HAP-1 (cell line): Measurements from ENCODE around the gene OR2AT4.

Source experiments
- DNase-seq, 2 experiments: peaks; one replicate each; pipeline ENCODE4 v3.0.0-alpha.2; 2016 to 2020; ENCODE audit warnings: low spot score in 2 of 2
- H3K27me3 ChIP-seq: fragments of 250-450 bp; sonication (Bioruptor Pico); 2 replicates; pipeline ENCODE4 v1.5.1; 2020; ENCODE audit warnings: low read depth, mild to moderate bottlenecking, moderate library complexity
- H3K36me3 ChIP-seq: fragments of 250-450 bp; sonication (Bioruptor Pico); replicated peaks from 2 replicates; pipeline ENCODE4 v1.5.1; 2020; ENCODE audit warnings: mild to moderate bottlenecking
- H3K4me1 ChIP-seq: fragments of 250-450 bp; sonication (Bioruptor Pico); 2 replicates; pipeline ENCODE4 v1.5.1; 2020; ENCODE audit warnings: mild to moderate bottlenecking
- H3K4me3 ChIP-seq: fragments of 250-450 bp; sonication (Bioruptor Pico); 2 replicates; pipeline ENCODE4 v1.5.1; 2020; ENCODE audit warnings: mild to moderate bottlenecking, moderate library complexity
- H3K9me3 ChIP-seq: fragments of 250-450 bp; sonication (Bioruptor Pico); 2 replicates; pipeline ENCODE4 v1.5.1; 2020; ENCODE audit warnings: mild to moderate bottlenecking, moderate library complexity
- in situ Hi-C: fragments of 300-500 bp; cut with MboI; formaldehyde crosslinking; loops from 3 replicates; pipeline ENCODE4 v1.14.3; 2020; ENCODE audit warnings: low sequenced_read_pairs, inconsistent platforms, mixed read lengths

Gene OR2AT4

DNA sequence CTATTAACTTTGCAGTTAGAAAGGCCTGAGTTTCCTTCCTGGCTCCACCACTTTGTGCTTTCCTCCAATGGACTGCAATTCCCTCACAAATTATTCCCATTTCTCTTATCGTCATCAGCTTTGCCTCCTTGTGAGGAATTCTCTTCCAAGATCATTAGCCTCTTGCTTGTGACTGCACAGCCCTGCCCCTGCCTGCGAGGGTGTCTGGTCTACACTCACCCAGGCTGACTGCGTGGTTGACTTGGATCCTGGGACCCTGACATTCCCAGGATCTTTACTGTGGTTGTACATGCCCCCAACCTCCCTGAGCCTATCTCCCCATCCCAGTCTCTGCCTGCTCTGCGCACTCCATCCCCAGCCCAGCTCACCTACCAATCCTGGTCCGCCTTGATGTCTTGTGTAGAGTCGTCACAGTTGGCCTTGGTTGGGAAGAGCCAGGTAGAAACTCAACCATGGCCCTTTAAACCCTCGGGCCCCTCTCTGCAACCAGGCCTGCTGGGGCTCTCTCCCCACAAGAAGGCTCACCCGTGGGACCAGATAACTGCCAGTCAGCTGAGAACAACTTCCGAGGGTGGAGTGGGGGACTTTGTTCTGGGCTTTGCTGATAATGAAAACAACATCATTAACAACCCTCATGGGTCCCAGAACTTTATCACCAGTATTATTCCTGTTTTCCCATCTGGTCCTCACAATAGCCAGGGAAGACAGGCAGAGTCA, at the start of gene OR2AT4:
Gene OR2AT4 (minus strand): TSS at position 421 of the 717 bp plus-strand sequence.
- Histone ChIP-seq H3K27me3 (no peaks in the 10 kb centered on the region), H3K4me1 (no peaks in the 10 kb centered on the region), H3K36me3 (no peaks in the 10 kb centered on the region), H3K9me3 (no peaks in the 10 kb centered on the region), H3K4me3 (no peak within 1 kb of the TSS)
- no peak for DNase-seq
- in situ Hi-C loops: no loop called here

GRCh38 chr11:75145972-75146519, 49.4 kb upstream of the OR2AT4 start:
- H3K9me3 ChIP-seq: no peaks in the 10 kb centered on the region
- no peak overlapping the region for H3K4me3 ChIP-seq
- in situ Hi-C loops: loop anchor here (5.0 kb wide), 1 partner anchor 101 kb away; no protein-coding TSS in a partner anchor
- H3K27me3 ChIP-seq: 0 out of 2 replicates have a peak, but pooled peaks cover 2% of the 10 kb centered on the region
- no peaks in the 10 kb centered on the region for H3K36me3 ChIP-seq
- DNase-seq: no peak
- H3K4me1 ChIP-seq: no peaks in the 10 kb centered on the region

- Histone ChIP-seq H3K4me1 (no peaks in the 10 kb centered on the region), H3K9me3 (no peaks in the 10 kb centered on the region), H3K36me3 (no peaks in the 10 kb centered on the region), H3K27me3 (0 out of 2 replicates have a peak, but pooled peaks cover 2% of the 10 kb centered on the region), H3K4me3 (no peak overlapping the region)
- DNase-seq: no peak
- in situ Hi-C loops: loop anchor here (5.0 kb wide), 1 partner anchor 102 kb away; no protein-coding TSS in a partner anchor
Observed at GRCh38 chr11:75145196-75145971, 48.7 kb upstream of the OR2AT4 start.

- in situ Hi-C loops: loop anchor here (5.0 kb wide), 1 partner anchor 103 kb away; no protein-coding TSS in a partner anchor
- Histone ChIP-seq H3K27me3 (0 out of 2 replicates have a peak, but pooled peaks cover 2% of the 10 kb centered on the region), H3K4me1 (no peaks in the 10 kb centered on the region), H3K36me3 (no peaks in the 10 kb centered on the region), H3K9me3 (no peaks in the 10 kb centered on the region), H3K4me3 (no peak overlapping the region)
- DNase-seq: no peak
Observed at GRCh38 chr11:75144716-75145014, 48.0 kb upstream of the OR2AT4 start.

DNA sequence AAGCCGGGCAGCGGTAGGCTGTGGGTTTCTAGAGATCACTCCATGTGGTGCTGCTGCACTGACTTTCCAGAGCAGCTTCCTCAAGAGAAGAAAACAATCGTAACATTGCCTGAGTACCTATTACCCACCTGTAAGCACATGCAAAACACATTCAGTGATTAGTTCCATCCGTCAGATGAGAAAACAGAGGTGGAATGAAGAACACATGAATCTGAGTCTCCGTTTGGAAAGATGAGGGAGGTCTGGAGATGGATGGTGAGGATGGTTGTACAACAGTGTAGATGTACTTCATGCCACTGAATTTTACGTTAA, 46.7 kb upstream of the OR2AT4 start:
- Histone ChIP-seq H3K27me3 (peaks cover 5% of the 10 kb centered on the region), H3K4me3 (no peak overlapping the region), H3K4me1 (no peaks in the 10 kb centered on the region), H3K36me3 (no peaks in the 10 kb centered on the region), H3K9me3 (no peaks in the 10 kb centered on the region)
- in situ Hi-C loops: no loop called here
- DNase-seq: no peak

DNA sequence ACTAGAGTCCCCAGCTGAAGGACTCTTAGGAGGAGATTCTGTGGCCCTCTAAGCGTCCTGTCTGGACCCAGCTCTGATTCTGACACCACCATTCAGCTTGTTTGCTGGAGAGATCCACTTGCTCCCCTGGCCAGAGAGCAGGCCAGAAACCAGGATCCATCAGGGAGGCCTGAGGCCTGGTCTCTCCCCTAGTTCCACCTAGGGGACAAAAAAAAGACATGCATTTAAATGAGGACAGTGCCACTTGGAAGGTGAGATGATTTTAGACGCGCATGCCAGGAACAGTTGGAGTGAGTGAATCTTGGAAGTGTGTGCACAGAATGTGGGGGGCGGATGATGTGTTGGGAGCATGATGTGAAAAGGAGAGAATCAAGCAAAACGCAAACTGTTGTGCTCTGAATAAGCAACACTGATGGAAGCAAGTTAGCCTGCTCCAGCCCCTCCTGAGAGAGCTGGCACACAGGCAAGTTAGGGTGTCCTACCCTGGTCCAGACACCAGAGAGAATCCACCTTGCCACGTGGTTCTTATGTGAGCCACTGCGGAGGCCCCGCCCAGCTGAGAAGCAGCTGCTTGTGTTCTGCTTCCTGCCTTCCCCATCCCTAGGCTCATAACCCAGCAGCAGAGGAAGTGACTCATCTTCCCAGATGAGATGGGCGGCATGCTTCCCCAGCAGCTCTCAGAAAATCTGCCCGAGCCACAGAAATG, 46.2 kb upstream of the OR2AT4 start:
- H3K4me3 ChIP-seq: no peak overlapping the region
- peak in 1 of 2 experiments; percentile 14 for DNase-seq
- no peaks in the 10 kb centered on the region for H3K36me3 ChIP-seq
- peaks cover 10% of the 10 kb centered on the region for H3K27me3 ChIP-seq
- H3K9me3 ChIP-seq: no peaks in the 10 kb centered on the region
- in situ Hi-C loops: no loop called here
- no peaks in the 10 kb centered on the region for H3K4me1 ChIP-seq

DNA sequence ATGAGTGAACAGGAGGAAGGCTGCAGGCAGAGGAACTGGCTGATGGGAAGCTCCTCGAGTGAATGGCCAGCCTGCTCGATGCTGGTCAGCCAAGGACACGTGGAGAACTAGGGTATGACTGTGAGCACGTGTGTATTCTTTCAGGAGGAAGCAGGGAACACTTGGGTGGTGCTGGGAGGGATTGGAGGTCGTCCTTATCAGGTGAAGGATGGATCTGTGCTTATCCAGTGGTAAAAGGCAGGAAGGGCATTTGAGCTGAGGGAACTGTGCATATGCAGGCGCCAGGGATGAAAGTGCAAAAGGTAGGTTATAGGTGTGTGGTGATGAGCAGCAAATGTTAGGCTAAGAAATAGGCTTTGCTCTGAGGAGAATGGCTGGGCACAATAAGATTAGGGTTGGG, 44.5 kb upstream of the OR2AT4 start:
- Histone ChIP-seq H3K9me3 (no peaks in the 10 kb centered on the region), H3K4me1 (no peaks in the 10 kb centered on the region), H3K4me3 (no peak overlapping the region), H3K36me3 (no peaks in the 10 kb centered on the region), H3K27me3 (peaks cover 9% of the 10 kb centered on the region)
- DNase-seq: no peak
- in situ Hi-C loops: no loop called here

GRCh38 chr11:75140269-75141138, 43.8 kb upstream of the OR2AT4 start:
- Histone ChIP-seq H3K9me3 (no peaks in the 10 kb centered on the region), H3K27me3 (peaks cover 9% of the 10 kb centered on the region), H3K4me1 (no peaks in the 10 kb centered on the region), H3K4me3 (no peak overlapping the region), H3K36me3 (no peaks in the 10 kb centered on the region)
- in situ Hi-C loops: no loop called here
- peak; percentile 33 to 78 for DNase-seq

DNA sequence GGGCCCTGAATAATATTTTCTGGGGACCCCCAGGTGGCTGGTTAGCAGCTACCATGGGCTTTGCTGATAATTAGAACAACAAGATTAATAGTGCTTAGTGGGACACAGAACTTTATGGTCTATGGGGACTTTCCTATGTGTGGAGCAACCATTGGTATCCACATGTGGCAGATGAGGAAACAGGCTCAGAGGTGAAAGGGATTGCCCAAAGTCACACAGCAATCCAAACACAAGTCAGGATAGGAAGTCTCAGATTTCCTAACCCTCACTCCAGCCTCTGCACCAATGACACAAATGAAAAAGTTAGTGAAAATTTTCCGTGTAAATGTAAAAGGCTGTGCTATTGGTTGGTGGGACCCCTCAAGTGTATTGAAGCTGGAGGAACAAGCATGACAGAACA, 39.0 kb upstream of the OR2AT4 start:
- Histone ChIP-seq H3K4me3 (no peak overlapping the region), H3K4me1 (no peaks in the 10 kb centered on the region), H3K27me3 (peaks cover 9% of the 10 kb centered on the region), H3K36me3 (no peaks in the 10 kb centered on the region), H3K9me3 (no peaks in the 10 kb centered on the region)
- DNase-seq: no peak
- in situ Hi-C loops: no loop called here

GRCh38 chr11:75135021-75135650, 38.5 kb upstream of the OR2AT4 start:
- Histone ChIP-seq H3K4me3 (no peak overlapping the region), H3K4me1 (no peaks in the 10 kb centered on the region), H3K36me3 (no peaks in the 10 kb centered on the region), H3K9me3 (no peaks in the 10 kb centered on the region), H3K27me3 (peaks cover 9% of the 10 kb centered on the region)
- no peak for DNase-seq
- in situ Hi-C loops: no loop called here

GRCh38 chr11:75133976-75134375, 37.3 kb upstream of the OR2AT4 start:
- peaks cover 9% of the 10 kb centered on the region for H3K27me3 ChIP-seq
- in situ Hi-C loops: no loop called here
- H3K36me3 ChIP-seq: no peaks in the 10 kb centered on the region
- DNase-seq: no peak
- H3K9me3 ChIP-seq: no peaks in the 10 kb centered on the region
- H3K4me1 ChIP-seq: no peaks in the 10 kb centered on the region
- H3K4me3 ChIP-seq: no peak overlapping the region

DNA sequence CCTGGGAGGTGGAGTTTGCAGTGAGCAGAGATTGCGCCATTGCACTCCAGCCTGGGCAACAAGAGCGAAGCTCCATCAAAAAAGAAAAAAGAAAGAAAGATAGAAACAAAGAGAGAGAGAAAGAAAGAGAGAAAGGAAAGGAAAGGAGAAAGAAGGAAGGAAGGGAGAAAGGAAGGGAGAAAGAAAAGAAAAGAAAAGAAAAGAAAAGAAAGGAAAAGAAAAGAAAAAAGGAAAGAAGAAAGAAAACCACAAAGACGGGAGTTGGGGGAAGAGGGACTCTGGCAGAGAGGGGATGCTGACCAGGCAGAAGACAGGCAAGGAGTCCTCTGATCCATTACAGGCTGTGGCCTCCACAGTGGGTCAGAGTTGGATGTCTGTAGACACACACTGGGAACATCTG, 35.4 kb upstream of the OR2AT4 start:
- no peak for DNase-seq
- no peaks in the 10 kb centered on the region for H3K36me3 ChIP-seq
- no peak overlapping the region for H3K4me3 ChIP-seq
- H3K4me1 ChIP-seq: no peaks in the 10 kb centered on the region
- no peaks in the 10 kb centered on the region; the same call in 1 of the 2 replicates for H3K27me3 ChIP-seq
- H3K9me3 ChIP-seq: no peaks in the 10 kb centered on the region
- in situ Hi-C loops: no loop called here

- in situ Hi-C loops: no loop called here
- H3K27me3 ChIP-seq: no peaks in the 10 kb centered on the region
- DNase-seq: no peak
Observed at GRCh38 chr11:75126564-75126963, 29.9 kb upstream of the OR2AT4 start.

More at GRCh38 chr11:75126564-75126963, 29.9 kb upstream of the OR2AT4 start:
- Histone ChIP-seq H3K9me3 (no peaks in the 10 kb centered on the region), H3K4me3 (no peak overlapping the region), H3K36me3 (no peaks in the 10 kb centered on the region), H3K4me1 (no peaks in the 10 kb centered on the region)
